IPS-11a (cell line): ENCODE results near the gene DYNC1LI2.
A peak's percentile ranks its signal among the peaks of the same experiment; 100 is the strongest.
"Not testable (repeated sequence)": the region's sequence is repeated elsewhere in the genome, so short reads cannot be mapped to it uniquely, and the experiment has no call there.

Experiments used
- H3K4me3 ChIP-seq: one replicate; pipeline ENCODE4 v1.5.1; 2013; ENCODE audit warnings: low read depth, low read length, control low read depth

DYNC1LI2 gene

GRCh38 chr16:66751303-66751991, at the start of gene DYNC1LI2:
DYNC1LI2 (minus strand) TSS chr16:66751609; CDS start chr16:66751591, 18 bp downstream.
- peak within 1 kb of the TSS; percentile 95 for H3K4me3 ChIP-seq

DNA sequence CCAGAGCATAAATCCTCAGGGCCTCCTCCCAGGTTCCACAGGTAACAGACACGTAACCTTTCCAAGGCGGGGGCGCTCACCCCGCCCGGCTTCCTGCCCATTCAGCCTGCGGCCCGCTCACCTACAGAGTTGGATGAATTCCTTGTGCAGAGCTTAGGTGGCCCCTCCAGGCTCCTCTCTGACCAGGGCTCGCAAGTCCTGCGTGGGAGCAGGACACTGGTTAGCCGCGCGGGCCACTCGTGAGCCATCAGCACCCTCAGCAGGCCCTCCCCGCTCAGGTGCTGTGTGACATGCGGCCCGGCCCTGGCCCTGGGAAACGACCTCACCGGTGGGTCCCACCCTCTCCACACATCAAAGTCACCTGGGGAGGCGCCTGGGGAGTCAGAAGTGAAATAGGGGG, 49.4 kb upstream of the DYNC1LI2 start:
- no peak overlapping the region for H3K4me3 ChIP-seq

GRCh38 chr16:66798161-66798560, 46.8 kb upstream of the DYNC1LI2 start:
- no peak overlapping the region for H3K4me3 ChIP-seq

GRCh38 chr16:66793984-66794383, 42.6 kb upstream of the DYNC1LI2 start:
- not testable (repeated sequence) for H3K4me3 ChIP-seq

- no peak overlapping the region for H3K4me3 ChIP-seq
These were observed 38.8 kb upstream of the DYNC1LI2 start for GRCh38 chr16:66790130-66790733.

DNA sequence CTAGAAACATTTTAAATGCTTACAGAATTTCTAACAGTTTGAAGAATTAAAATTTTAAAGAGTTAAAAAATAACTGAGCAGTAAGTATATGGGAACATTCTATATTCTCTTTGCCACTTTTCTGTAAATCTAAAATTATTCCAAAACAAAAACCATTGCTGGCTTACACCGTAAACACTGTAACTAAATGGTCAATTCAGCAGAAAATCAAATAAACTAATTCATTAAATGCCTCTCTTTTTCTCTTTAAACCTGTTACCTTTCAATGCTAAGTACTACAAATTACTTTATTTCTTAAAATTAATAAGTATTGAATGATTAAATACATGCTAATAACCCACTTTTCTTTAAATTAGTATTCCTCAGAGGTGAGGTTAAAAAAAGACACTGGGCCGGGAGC, 36.0 kb upstream of the DYNC1LI2 start:
- no peak overlapping the region for H3K4me3 ChIP-seq

- H3K4me3 ChIP-seq = no peak overlapping the region
These were observed 35.1 kb upstream of the DYNC1LI2 start for GRCh38 chr16:66786551-66786950.

DNA sequence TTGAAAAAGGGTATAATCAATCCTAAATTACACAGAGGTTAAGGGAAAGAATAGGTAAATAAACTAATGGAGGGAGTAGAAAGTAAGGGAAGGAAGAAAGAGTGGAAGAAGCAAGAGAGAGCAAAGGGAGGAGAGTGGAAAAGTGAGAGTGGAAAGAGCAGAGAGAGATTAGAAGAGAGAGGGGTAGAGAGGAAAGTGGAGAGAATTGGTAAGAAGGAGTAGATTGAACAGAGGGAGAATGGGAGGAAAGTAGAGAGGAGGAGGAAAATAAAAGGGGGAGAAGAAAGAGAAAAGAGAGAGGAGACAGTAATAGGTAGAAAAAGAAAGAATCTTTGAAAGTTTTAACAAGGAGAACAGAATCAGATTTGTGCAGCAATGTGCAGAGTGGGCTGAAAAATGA, 25.0 kb upstream of the DYNC1LI2 start:
- H3K4me3 ChIP-seq = no peak overlapping the region

DNA sequence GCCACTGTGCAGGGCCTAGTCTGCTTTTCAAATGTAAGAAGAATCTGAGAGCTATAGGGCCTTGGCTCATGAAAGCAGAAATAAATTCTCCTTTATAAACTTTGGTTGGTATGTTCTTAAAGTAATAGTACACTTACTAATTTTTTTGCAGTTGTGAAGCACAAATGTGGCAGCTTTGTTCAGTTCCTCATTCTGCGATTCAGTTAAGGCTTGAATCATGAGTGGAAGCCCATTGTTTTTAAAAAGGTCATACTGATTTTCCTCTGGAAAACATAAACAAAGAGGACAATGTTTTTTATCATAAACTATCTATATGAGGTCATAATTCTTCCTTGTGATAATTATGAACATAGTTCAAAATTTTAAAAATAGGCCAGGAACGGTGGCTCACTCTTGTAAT, 23.6 kb upstream of the DYNC1LI2 start:
- no peak overlapping the region for H3K4me3 ChIP-seq

GRCh38 chr16:66758086-66758485, 6.7 kb upstream of the DYNC1LI2 start:
- no peak overlapping the region for H3K4me3 ChIP-seq

DNA sequence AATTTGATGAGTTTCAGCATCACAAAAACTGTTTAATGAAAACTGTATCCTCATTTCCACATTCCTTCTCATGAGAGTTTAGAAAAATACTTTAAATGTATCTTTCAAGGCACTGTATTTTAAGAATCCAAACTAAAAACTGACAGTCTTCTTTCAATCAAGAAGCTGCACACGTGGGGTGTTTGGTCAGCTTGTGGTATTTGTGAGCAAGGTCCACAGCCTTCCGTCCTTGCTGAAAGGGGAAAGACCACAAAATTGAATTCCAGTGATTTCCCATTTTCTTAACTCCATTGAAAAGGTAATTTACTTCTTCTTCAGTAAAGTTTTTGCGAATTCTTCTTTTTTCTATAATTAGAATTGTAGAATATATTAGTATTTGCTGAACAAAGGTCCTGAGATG, 3.4 kb upstream of the DYNC1LI2 start:
- H3K4me3 ChIP-seq = no peak overlapping the region

- no peak overlapping the region for H3K4me3 ChIP-seq
These were observed 2.8 kb upstream of the DYNC1LI2 start for GRCh38 chr16:66754211-66754610.

DNA sequence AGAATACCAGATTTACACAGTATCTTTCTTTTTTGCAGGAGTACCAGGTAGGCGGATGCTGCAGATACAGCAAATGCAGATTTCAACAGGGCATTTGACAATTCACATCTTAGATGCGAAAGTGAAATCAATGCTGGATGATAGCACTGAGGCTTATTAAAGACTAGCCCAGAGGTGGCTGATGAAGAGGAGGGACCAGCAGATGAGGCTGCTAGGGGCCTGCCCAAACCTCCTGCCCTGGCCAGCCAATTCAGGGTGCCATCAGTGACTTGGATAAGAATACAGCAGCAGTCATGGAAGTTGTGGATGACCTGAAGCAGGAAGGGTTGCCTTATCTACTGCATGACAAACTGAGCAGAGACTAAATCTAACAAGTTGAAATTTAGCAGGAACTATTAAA, 1.5 kb upstream of the DYNC1LI2 start:
- no peak overlapping the region for H3K4me3 ChIP-seq

DNA sequence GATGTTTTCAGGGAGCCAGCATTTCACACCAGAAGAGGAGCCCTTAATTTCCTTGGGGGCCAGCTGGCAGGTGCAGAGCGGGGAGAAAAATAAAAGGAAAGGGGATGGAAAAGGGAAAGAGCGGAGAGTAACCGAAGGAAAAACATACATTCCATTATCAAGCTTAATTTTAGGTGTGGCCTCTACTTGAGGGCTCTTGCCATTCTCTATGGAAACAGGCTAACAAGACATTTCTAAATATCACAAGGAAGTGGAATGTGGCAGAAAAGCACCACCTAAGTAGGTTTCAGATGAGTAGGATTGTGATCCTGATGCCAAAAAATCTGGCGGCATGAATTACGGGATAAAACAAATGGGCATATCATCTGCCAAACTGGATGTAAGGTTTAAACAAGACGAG, 970 bp upstream of the DYNC1LI2 start:
- H3K4me3 ChIP-seq = no peak overlapping the region

DNA sequence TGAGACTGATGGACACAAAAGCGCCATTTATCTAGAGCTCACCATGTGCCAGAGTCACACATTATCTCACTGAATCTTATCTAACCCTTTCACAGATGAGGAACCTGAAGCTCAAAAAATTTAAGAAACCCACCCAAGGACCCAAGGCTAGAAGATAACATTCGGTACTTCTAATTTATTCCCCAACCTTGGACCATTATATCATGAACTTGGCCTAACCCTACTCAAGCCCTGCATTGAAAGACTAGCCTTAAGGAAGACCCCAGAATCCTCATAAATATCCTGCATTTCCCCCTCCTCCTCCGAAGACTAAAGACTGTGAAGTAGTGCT, 548 bp upstream of the DYNC1LI2 start:
- no peak overlapping the region for H3K4me3 ChIP-seq

GRCh38 chr16:66751053-66751302, 431 bp downstream of the DYNC1LI2 start:
- peak overlapping the region; percentile 95 for H3K4me3 ChIP-seq

DNA sequence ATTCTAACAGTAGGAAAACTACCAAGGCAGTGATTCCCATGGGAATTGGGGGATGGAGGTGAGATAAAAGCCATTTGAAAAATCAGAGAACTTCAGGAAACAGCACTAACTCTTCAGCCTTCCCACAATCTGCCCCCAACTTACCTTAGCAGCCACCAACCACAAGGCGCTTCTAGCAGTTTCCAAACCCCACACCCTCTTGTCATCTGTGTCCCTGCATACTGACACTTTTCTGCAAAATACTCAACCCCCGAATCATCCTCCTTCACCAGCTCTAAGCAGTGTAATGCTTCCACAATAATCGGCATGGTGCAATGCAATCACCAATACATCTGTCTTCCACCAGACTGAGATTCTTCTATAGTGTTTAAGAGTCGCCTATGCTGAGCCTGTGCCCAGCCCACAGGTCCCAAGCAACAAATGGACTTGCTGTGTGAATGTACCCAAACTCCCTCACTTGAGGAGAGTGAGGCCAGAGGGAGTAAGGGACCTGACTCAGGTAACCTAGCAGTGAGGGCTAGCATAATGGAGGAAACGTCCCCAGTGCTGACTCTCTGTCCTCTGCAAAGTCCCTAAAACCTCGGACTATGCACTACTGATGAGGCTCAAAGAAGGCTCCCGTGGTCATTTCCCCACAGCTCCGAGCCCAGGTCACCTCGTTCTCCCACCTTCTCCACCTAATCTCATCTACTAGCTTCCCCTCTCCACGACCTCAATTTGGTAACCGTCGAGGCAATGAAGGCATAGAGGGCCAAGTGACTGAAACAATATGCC, 943 bp downstream of the DYNC1LI2 start:
- peak overlapping the region; percentile 95 for H3K4me3 ChIP-seq

DNA sequence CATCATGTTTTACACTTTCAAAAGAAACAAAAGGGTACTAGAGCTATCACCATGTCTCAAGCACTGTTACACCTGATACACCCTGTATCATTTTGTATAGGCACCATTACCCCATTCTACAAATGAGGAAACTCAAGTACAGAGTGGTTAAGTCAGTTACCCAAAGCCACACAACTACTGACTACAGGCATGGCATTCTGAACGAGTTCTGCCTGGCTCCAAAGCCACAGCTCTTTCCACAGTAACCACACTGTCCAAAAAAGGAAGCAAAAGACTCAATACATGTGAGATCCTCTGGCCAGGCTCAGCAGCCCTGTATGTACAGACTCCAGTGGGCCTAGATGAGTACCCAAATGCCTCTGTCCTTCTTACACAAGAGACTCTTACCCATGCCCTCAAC, 4.7 kb downstream of the DYNC1LI2 start:
- no peak overlapping the region for H3K4me3 ChIP-seq

DNA sequence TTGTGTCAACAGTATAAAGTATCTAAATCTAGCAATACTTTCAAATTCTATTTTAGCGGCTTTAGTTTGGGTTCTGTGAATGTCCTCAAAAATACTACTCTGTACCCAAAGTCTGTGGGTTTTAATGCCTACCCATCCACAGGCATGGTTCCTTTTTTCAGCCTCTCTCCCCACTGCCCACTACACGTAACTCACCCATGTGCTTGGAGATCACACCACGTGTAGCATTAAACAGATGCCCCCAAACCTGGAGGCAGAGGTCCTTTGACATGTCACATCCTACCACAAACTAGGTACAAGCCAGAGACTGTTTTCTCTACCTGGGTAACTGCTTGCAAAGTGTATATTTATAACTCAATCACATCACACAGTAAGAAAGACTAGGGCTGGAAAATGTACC, 5.4 kb downstream of the DYNC1LI2 start:
- H3K4me3 ChIP-seq = no peak overlapping the region

GRCh38 chr16:66741950-66742808, 9.2 kb downstream of the DYNC1LI2 start:
- no peak overlapping the region for H3K4me3 ChIP-seq

DNA sequence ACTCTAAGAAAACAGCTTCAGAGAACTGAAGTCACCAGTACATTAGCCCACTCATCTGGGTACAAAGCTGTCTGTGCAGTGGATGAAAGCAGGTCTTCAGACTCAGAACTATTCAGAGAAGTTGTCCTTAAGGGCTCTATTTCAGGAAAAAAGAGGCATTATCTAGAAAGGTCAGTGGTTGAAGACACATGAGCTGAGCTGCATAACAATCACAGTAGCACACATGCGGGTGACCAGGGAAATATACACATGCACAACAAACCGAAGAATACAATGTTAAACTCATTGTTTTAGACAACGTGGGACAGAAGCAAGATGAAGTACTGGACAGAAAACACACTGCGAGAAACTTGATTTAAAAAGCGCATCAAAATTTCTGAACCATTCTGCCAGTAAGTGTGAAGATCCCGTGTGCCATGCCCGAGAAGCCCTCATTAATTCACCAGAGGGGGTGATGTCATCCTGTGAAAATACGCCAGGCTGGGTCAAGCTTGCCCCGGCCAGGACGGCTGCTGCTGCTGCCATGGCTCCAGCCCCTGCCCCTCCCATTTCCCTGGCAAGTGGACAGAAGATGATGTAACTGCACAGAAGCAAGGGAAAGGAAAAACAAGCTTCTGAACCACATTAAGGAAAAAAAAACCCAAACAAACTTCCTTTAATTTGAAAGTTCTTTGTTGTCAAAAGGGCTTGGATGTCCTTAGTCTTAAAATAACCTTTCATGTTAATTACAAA, 10.1 kb downstream of the DYNC1LI2 start:
- H3K4me3 ChIP-seq = no peak overlapping the region
